ENCODE measurements around the gene RFWD3.

The RFWD3 gene

DNA sequence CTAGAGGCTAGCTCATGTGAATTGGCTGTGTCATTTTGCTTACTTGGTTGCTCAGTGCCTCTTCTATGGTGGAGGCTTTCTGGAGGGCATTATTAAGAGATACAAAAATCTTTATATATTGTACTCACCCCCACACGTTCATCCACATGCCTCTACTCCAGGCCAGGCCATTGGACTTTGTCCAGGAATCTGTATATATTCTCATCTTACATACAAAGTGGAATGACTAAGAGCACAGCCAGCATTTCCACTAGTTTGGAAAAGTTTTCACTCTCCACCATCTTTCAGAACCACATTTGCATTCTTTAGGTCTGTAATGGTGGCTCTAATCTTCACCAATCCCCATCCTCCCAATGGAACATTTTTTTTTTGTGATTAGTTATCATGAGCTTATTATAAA is 55.0 kb downstream of the RFWD3 start:
- no peak for DNase-seq

DNA sequence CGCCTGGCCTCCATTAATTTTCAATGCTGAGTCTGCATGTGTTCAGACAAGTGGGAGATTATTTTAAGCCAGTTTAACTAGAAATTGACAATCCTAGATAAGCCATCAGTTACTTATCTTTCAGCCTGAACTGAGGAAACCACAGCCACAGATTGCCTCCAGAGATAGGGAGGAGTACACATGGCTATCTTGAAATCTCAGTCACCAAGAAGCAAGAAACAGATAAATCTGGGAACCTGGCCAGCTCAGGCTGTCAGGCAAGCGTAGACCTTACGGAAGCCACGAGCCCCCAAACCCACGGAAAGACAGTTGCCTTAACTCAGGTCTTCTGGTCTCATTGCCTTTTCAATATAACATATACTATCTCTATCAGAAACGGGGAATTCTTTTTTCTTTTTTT is 57.7 kb downstream of the RFWD3 start:
- no peak for DNase-seq

DNA sequence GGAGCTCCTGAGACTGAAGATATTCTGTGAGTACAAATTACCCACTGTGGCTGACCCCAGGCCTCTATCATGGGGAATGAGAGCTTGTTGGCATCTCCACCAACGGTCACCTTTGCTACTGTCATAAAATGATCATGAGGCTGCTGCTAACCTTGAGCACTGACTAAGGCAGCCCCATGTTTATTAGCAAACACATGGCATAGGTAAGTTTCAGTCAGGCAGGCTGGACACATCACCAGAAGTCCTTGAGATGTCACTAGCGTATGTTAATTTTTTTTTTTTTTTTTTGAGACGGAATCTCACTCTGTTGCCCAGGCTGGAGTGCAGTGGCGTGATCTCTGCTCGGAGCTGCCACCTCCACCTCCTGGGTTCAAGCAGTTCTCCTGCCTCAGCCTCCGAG is 58.3 kb downstream of the RFWD3 start:
- no peak for DNase-seq

DNA sequence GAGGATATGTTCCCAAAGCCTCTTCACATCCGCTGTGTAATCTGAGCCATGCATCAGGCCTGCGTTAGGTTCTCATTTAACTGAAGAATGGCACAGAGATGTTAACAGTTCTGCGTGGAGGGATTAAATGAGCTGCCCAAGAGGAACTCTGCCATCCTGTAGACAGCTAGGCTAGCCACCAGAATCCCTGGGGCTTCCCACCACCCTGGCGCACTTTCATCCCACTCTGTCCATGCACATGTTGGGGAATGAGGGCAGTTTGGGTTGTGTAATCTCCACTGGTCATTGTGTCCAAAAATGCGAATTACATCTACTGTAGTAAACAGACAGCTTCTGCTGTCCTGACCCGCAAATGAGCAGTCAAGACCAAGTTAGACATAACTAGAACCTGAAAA is 58.7 kb downstream of the RFWD3 start:
- DNase-seq = no peak

DNA sequence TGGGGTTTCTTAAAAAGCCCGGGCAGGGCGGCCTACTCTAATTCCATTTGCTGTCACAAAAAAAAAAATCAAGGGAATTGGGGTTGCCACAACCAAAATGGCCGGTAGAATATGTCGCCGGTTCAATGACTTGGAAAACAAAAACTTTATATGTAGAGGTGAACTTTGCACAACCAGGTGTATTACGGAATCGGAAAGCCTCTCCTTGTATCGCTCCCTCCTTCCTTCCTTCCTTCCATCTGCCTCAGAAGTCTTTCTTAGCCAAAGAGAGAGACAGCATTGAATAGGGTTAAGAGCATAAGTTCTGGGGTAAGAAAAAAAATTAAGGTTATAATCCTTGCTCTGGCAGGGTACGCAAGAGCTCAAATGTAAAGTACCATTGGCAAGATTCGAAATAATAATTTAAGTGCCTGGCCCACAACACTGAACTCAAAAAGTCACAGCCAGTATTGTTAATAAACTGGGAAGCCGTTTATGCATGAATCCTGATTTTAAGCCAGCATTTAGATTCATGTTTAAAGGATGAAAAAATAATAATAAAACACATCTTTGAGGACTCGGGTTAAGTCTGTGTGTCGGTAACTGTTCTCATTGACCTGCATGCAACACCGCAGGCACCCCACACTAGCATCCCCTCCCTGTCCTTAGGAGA is 59.2 kb downstream of the RFWD3 start:
- DNase-seq = no peak

DNA sequence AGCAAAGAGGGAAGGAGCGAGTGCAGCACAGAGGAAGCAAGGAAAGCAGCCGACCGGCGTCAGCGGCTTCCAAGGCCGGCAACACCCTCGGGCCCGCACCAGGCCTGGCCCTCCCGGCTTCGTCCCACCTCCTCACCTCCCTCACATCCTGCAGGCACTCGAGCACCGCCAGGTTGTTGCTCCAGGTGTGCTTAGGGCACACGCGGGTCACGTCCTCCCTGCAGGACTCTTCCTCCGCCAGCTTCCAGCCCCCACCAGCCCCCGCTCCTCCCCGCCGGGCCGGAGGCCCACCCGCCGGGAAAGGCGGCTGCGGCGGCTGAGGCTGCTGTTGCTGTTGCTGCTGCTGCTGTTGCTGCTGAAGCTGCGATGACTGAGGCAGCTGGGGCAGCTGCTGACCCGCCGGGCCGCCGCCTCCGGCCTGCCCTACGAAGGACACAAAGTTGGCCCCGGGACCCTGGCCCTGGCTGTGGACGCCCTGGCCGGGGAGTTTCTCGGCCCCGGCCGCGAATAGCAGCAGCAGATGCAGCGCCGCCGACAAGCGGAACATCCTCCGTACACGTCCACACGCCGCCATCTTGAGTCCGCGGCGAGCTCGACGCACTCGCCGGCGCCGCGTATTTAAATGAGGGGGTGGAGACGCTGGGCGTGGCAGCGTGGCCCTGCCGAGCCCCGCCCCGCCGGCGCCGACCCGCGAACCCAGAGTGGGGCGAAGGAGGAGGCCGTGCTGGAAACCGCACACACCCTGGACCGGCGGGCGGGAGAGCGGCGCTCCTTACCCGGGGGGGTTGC is 60.0 kb downstream of the RFWD3 start, which contains the start of gene GLG1:
TSS of gene GLG1 (minus strand) at position 594 of the 789 bp plus-strand sequence. CDS start at position 574, 20 bp downstream.
- DNase-seq = peak; percentile 69

DNA sequence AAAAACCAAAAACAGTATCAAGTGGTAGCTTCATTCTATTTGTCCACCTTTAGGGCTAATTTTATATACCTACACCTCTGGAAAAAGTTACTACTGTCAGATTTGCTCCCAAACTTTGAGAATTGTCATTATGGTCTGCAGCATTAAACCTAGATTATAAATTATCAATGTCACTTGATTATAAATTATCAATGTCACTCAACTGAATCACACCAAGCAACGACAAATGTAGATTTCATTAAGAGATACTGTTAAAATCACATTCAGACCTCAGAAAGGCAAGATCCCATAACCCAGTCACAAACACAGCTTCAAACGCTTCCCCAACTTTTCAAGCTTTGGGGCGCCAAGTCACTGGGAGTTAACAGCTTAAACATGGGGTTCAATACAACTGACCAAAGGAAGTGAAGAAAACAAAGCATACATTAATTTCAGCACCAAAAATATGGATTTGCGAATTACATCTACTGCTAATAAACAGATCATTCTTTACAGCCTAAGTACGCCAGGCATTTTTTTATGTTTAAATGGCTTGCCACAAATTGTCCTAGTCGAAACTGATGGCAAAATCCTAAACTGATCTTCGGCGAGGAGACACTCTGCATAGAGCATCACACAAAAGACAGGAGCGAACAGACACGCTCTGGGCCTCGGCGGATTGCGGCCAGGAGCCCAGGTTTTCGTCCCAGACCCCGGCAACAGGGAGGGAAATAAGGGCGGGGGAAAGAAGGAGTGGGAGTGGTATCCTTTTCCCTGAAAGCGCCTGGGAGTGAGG is 60.7 kb downstream of the RFWD3 start:
- DNase-seq = no peak

DNA sequence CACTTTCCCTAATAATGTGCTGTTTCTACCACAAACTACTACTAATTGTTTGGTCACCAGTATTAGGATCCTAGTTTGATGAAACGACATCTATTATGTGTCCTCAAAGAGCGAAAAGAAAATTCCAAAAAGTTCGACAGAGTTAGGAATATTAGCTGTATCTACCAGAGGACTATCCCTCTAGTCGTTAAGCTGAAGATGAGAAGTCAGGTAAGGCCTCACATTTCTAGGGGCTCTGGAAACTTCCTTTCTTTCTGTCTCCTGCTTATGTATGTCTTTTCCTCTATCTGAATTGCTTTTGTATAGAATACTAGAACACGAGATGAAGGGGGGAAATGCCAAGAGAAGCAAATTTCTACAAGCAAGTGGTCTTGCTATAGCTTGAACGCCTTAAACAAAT is 61.3 kb downstream of the RFWD3 start:
- no peak for DNase-seq

DNA sequence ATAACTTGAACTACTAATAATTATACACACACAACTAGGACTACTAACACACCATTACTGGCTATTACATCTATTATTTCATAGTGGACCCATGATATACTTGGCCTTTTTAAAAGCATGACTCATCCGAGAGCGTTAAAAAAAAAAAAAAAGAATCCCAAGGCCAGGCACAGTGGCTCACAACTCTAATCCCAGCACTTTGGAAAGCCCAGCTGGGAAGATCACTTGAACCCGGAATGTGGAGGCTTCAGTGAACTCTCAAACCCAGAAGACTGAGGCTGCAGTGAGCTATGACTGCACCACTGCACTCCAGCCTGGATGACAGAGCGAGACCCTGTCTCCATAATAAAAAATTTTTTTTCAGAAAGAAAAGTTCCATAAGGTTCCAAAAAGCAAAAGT is 62.8 kb downstream of the RFWD3 start:
- DNase-seq = no peak

DNA sequence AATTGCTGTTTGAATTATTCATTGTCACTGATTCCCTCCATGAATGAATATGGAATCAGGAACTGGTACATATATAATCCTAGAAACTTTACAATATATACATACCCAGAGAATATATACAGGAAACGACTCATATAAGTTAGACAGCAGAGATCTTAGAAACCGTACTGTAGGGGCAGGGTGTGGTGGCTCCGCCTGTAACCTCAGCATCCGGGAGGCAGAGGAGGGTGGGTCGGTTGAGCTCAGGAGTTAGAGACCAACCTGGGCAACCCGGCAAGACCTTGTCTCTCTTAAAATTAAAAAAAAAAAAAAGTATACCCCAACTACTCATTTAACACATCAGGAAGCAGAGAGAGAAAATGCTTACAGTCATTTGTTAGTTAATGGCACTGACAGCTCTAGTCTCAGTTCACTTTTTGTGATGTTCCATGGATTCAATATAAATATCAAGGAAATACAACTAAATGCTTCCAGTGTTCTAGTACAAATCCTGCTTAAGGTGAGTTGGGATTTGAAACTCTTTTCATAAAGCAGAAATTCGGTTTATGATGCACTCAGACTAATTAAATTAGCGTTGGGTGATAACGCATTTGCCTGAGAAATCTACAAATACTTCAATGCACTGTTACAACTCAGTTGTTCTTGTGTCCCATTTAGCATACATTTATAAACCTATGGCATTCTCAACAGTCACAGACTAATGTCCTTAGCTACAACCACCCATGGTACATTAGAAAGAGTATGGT is 65.4 kb downstream of the RFWD3 start:
- no peak for DNase-seq

DNA sequence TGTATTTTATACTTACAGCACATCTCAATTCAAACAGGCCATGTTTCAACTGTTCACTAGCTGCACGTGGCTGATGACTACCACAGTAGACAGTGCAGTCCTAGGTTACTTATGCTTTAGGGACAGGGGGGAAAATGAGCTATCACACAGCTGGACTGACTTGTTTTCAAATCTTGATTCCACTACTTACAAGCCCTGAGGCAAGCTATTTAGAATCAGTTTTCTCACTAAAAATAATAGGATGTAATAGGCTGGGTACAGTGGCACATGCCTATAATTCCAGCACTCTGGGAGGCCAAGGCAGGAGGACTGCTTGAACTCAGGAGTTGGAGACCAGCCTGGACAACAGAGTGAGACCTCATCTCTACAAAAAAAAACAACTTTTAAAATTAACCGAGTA is 70.1 kb downstream of the RFWD3 start:
- DNase-seq = no peak

DNA sequence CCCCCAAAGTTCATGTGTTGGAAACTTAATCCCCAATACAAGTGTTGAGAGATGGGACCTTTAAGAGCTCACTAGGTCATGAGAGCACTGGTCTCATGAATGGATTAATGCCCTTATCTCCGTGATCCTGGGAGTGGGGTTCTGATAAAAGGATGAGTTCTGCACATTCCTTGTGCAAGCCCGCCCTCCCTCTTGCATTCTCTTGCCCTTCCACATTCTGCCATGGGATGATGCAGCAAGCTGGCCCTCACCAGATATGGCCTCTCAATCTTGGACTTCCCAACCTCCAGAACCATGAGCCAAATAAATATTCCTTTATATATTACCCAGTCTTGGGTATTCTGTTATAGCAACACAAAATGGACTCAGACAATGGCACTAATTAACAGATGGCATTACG is 73.8 kb downstream of the RFWD3 start:
- no peak for DNase-seq

DNA sequence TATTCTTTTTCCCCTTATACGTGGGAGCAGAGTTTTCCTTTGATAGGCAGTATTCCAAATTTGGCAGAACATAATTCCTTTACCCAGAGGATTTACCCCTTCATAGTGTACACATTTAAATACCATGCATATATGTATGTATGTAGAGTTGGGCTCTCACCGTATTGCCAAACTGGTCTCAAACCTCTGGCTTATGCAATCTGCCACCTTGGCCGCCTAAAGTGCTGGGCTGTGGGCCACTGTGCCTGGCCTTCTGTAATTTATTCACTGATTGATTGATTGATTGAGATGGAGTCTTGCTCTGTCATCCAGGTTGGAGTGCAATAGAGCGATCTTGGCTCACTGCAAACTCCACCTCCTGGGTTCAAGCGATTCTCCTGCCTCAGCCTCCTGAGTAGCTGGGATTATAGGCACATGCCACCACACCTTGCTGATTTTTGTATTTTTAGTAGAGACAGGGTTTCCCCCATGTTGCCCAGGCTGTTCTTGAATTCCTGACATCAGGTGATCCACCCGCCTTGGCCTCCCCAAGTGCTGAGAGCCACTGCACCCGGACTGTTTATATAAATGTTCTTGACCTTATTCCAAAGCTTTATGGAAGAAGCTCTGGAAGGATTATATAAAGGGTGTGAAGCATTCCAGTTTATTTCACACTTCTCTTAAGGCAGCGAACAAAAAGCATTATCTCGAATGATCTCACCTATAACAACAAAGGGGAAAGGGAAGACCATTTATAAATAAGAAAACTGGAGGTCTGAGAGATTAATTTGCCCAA is 74.6 kb downstream of the RFWD3 start:
- DNase-seq = no peak

DNA sequence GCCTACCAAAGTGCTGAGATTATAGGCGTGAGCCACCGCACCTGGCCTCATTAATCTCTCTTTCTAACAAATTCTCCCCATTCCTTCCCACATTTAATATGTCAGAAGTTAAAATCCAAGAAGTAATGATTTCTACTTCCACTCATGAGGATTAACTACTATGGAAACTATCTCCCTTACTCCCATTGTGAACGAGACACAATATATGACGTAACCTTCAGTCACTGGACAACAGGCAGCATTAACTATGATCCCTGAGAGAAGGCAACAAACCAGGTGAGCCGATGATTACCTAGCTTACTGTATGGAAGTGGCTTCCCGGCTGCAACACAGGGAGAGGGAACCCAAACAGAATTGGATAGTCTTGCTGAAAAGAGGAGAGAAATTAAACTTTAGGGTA is 79.7 kb downstream of the RFWD3 start:
- DNase-seq = no peak

DNA sequence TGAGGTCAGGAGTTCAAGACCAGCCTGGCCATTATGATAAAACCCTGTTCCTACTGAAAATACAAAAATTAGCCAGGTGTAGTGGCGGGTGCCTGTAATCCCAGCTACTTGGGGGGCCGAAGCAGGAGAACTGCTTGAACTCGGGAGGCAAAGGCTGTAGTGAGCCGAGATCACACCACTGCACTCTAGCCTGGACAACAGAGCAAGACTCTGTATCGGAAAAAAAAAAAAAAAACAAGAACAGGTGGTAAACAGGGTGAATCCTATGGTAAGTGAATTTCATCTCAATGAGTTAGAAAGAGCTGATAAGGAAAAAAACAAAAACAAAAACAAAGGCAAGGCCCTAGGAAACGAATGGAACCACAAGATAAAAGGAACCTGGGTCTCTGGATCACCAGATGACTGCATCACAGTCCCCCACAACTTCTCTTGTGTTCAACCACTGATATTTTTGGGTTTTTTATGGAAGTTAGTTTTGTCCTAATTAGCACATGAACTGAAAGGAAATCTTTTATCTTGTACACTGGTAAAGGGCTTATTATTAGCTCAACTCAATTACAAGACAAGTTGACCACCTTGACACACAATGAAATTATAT is 80.7 kb downstream of the RFWD3 start:
- no peak for DNase-seq

DNA sequence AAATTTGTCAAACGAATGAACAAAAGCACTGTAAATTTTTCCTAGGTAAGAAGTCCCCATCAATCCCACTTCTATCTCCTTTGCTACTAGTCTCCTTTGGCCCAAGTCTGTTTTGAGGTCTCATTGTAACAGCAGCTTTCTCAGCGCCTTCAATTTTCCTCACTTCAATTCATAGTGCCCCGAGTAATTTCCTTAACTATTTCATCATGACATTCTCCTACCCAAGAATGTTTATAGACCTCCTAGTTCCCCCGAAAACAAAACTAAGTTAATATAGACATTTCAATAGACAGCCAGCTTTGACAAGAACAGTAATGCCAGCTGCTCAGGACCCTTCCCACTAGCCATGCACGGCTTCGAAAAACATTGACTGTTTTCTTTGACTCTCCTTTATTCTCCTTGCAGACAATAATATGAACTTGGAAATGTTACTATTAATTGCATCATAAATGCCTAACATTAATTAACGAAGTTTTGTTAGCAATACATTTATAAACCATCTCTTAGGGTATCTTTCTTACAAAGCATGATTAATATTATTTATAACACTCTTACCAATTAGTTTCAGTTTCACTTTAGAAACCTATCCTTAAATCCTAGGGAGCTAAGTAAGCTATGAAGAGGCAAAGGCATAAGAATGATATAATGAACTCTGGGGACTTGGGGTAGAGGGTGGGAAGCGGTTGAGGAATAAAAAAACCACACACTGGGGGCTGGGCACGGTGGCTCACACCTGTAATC is 82.6 kb downstream of the RFWD3 start:
- no peak for DNase-seq

DNA sequence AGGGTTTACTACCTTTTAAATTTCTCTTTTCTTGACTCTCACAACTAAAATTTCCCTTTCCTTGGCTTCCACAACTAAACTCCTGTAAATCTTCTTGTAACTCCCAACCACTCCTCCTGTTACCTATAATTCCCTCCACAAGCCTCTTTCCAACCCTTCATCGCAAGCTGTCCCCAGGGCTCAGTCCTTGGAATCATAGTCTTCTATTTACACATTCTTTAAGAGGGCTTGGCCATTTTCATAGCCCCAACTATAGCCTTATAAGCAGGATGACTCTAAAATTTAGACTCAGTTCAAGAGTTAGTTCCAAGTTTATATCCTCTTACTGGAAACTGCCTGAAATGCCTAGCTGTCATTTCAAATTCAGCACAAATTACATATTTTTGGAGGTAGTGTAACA is 83.7 kb downstream of the RFWD3 start:
- DNase-seq = no peak

DNA sequence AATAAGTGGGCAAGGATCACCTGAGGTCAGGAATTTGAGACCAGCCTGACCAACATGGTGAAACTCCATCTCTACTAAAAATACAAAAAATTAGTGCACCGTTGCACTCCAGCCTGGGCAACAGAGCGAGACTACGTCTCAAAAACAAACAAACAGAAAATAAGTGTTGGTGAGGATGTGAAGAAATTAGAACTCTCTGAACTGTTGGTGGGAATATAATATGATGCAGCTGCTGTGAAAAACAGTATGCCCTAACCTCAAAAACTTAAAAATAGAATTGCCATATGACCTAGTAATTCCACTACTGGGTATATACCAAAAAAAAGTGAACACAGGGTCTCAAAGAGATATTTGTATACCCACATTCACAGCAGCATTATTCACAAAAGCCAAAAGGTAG is 85.8 kb downstream of the RFWD3 start:
- DNase-seq = no peak

DNA sequence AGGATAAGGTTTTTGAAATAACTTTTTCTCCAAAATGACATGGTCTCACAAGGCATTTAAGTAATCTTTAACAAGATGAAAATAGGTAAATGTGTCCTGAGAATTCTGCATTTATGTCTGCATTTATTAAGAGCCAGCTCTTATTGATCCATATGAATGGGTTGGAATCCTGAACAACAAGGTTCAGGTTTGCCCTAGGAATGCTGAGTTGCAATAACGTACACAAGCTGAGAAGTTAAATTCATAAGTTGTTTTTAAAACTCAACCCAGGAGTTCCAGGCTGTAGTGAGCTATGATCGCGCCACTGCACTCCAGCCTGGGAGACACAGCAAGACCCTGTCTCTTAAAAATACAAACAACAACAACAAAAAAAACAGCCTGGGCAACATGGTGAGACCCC is 87.8 kb downstream of the RFWD3 start:
- no peak for DNase-seq

DNA sequence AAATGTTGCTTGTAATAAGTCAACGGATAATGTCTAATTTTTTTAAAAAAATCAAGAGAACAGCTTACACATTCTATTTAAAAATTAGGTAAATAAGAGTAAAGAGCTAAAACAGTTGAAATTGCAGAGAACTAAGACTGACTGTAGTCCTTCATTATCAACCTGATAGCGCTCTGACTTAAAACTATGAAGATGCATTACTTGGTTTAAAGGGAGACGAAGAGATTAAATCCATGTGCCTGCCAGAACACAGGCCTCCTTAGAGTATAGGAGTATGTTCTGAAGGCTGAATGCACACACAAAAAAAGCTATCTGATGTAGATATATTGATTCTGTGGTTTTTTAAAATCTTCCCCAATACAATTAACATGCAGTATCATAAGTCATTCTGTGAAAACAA is 88.2 kb downstream of the RFWD3 start:
- DNase-seq = no peak

DNA sequence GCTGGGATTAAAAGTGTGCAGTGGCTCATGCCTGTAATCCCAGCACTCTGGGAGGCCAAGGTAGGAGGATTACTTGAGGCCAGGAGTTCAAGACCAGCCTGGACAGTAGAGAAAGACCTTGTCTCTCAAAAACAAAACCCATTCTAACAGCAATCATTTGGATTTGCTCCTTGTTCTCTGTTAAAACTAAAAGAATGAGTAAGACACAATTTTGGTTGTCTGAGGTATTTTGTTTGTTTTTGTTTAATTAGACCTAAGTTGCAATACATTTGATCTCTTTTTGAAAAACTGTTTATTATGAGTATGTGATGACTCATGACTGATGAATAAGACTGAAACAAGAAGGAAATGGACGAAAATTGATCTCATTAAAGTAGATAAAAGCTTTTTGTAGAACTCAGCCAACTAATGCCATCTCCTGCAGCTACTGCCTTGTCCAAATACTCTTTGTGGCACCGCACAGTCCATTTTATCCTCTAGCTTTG is 88.8 kb downstream of the RFWD3 start:
- DNase-seq = no peak

Data from GOT3 (cell line).